Activated CD8-positive, alpha-beta memory T cell treated with anti-CD3 and anti-CD28 coated beads for 36 hours (primary cell): ENCODE measurements around the gene SCARF1. TPM values are rescaled to one million over a fixed set of nuclear protein-coding genes. Genes with fewer than 3 reads are reported as not detected.

Experiments used
- CTCF ChIA-PET: fragments of 350-600 bp; sonication (Branson Sonifier 250); formaldehyde crosslinking; loops from one replicate; lab custom pipeline; 2021; ENCODE audit warnings: antibody characterized with exemption; lab: Charles Lee
- POLR2A ChIA-PET: fragments of 350-600 bp; sonication (Branson Sonifier 250); formaldehyde crosslinking; loops from one replicate; lab custom pipeline; 2021; ENCODE audit warnings: antibody characterized with exemption; lab: Charles Lee
- total RNA-seq, 2 experiments: library from RNA; stranded (reverse); gene quantifications; one replicate each; pipeline ENCODE4 v1.2.3, GENCODE V29; 2021

SCARF1 gene
- total RNA-seq, 2 experiments from 2014 or later = 1.4 to 1.6 TPM

DNA sequence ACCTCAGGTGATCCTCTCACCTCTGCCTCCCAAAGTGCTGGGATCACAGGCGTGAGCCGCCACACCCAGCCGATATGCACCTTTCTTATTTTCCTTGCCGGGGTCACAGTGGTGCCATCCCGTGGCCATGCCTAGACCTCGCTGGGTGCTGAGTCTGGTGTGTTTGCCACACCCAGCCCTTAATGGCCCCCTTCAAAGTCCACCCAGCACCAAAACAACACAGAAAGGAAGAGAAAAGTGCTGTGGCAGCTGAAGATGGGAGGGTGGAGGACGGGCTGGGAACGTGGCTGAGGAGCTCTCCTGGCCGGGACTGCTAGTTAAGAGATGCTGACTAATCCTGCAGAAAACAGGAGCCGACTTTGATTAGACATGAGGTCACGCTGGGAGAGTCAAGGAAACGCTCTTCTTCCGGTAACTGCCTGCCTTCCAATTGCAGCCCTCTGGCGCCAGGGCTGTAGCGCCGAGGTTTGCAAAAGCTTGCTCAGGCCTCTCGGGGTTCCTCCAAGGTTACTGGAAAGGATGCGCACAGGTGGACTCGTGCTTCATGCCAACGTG, 27.8 kb downstream of the SCARF1 start:
- POLR2A ChIA-PET = no interaction called here

DNA sequence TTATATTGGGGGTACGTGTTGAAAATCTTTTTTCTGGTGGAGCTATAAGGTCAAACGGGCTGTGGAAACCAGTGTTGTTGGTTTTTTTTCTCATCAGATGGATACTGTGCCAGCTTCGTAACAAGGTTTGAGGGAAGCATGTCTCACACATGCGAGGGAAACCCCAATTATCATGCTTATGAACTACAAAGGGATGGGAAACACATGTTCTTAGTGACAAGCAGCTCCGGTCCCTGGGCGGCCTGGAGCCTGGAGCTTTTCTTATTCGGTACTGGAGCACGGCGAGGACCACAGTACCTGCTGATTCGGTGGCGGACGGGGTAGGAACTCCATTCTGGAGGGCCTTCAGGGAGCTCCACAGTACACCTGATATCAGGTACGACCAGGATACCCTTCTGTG, 29.4 kb downstream of the SCARF1 start:
- ChIA-PET CTCF (interaction anchor here (0.7 to 2.2 kb wide), 3 partner anchors 14 to 96 kb away, joined by 3 to 7 read pairs (median 5); no protein-coding TSS in a partner anchor), POLR2A (no interaction called here)

More for the DNA sequence above, 27.8 kb downstream of the SCARF1 start:
- CTCF ChIA-PET = no interaction called here

DNA sequence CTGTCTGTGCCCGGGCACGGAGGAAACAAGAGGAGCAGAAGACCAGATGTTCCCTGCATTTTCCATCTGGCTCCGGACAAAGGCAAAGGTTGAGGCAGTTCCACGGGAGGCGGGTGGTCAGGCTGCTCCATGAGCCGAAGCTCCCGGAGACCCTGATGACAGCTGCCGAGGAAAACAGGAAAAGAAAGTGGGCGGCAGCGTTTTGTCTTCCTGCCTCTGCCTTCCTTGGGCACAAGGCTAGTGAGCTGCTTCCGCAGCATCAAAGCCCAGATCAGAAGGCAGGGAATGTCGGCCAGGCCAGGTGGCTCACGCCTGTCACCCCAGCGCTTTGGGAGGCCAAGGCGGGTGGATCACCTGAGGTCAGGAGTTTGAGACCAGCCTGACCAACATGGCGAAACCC, 33.1 kb downstream of the SCARF1 start:
- POLR2A ChIA-PET = no interaction called here
- CTCF ChIA-PET = interaction anchor here (0.7 kb wide), 1 partner anchor 23 kb away, joined by 4 read pairs; no protein-coding TSS in a partner anchor

DNA sequence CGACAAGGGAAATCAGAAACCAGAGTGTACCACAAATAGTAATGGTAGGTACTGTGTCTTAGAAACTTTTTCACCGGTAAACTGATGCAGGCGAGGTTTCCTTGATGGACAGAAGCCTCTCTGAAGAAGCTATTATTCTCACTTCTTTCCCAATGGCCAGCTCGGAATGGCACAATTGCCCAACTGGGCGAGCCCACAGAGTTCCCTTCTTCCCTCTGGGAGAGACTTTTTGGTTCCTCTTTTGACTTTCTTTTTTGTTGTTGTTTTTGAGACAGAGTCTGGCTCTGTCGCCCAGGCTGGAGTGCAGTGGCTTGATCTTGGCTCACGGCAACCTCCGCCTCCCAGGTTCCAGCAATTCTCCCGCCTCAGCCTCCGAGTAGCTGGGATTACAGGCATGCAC, 33.8 kb downstream of the SCARF1 start:
- CTCF ChIA-PET = interaction anchor here (0.6 kb wide), 1 partner anchor 157 kb away, joined by 3 read pairs; no protein-coding TSS in a partner anchor
- POLR2A ChIA-PET = no interaction called here

DNA sequence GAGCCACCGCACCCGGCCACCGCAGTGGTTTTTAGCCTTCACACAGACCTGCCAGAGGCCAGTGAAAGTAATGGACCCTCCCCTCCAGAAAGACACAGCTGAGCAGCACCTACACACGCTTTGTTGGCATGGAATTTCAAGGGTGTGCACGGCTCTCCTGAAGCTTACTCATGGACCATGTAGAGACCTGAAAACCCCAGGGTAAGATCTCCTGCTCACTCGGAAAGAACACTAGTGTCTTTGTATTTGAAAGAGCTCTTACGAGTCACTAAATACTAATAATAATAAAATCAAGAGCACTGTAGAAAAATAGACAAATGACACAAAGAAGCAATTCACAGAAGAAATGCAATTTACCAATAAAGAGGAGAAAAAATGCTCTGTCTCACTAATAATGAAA, 36.9 kb downstream of the SCARF1 start:
- POLR2A ChIA-PET = interaction anchor here (2.4 kb wide), 1 partner anchor 21 kb away, joined by 10 read pairs; no protein-coding TSS in a partner anchor
- CTCF ChIA-PET = interaction anchor here (2.8 to 2.9 kb wide), 2 partner anchors 21 to 35 kb away, joined by 15 to 21 read pairs; partner anchors contain the start of gene SLC43A2

DNA sequence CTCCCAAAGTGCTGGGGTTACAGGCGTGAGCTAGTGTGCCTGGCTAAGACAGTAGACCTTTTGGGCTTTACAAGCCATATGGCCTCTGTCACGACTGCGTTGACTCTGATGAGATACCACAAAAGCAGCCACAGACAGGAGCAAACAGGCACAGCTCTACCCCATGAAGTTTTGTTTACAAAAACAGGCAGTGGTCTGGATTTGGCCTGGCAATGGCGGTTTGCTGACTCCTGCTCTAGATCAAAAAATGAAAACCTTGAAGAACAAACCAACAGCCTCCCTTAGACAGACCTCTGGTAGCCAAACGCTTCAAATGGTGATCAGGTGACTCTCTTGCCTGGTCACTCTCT, 37.6 kb downstream of the SCARF1 start:
- ChIA-PET CTCF (interaction anchor here (0.8 to 2.9 kb wide), 5 partner anchors 14 to 44 kb away, joined by 3 to 21 read pairs (median 4); partner anchors contain the start of genes RILP and SLC43A2), POLR2A (interaction anchor here (0.6 to 2.4 kb wide), 4 partner anchors 22 to 157 kb away, joined by 4 to 10 read pairs (median 8); no protein-coding TSS in a partner anchor)

DNA sequence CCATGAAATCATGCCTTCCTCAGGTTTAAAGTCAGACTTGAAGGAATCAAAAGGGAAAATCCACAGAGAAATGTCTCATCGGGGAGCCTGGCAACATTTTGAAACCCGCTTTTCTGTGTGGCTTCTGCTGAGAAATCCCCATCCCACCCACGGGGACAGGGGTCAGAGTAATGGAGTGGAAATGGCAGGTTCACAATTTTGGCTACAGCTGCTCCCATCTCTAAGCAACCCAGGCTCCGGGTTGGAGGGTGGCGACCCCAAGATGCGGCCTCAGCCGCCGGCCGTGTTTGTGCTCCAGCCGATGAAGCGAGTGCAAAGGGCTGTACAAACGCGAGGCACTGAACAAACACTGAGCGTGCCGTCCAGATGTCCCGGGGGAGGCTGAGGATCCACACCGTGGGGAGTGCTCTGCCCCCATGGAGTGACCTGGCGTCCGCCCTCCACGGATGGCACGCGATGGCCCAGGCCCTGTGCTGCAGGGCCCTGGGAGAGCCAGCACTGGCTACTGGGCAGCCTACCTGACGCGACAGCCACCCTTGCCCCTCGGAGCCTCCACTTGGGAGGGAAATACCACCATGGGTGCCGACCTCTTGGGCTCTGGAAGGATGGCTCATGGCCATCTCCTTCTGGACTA, 39.1 kb downstream of the SCARF1 start:
- CTCF ChIA-PET = interaction anchor here (1.4 to 2.9 kb wide), 3 partner anchors 12 to 33 kb away, joined by 3 to 21 read pairs (median 15); partner anchors contain the start of gene SLC43A2
- POLR2A ChIA-PET = interaction anchor here (0.6 kb wide), 1 partner anchor 140 kb away, joined by 3 read pairs; no protein-coding TSS in a partner anchor

DNA sequence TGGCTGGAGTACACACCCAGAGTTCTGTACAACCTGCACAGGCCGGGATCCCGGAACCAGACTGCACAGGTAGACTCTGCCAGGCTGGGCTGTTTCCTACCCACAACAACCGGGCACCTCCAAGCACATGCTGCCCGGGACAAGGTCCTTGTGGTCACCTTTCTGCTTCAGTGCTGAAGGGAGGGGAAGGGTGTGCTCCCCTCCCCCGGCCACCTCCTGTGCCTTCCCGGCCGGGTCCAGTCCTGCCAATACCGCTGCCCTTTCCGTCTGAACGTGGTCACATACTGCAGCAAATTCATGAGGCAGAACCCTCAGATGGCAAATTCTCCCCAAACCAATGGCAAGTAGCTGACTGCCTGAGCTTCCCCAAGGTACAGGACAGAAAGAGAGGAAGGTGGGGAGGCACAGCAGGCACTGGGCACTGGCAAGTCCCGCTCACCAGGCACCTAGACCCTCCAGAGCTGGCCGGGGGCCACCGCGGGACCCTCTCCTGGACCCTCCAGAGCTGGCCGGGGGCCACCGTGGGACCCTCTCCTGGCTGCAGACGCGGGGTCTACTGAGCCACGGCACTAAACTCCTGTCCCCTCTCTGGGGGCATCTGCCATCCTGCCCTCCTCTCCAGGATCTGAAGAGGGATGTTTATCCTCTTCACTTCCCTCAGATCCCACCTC, 39.7 kb downstream of the SCARF1 start:
- ChIA-PET POLR2A (interaction anchor here (0.6 kb wide), 1 partner anchor 139 kb away, joined by 3 read pairs; no protein-coding TSS in a partner anchor), CTCF (no interaction called here)

DNA sequence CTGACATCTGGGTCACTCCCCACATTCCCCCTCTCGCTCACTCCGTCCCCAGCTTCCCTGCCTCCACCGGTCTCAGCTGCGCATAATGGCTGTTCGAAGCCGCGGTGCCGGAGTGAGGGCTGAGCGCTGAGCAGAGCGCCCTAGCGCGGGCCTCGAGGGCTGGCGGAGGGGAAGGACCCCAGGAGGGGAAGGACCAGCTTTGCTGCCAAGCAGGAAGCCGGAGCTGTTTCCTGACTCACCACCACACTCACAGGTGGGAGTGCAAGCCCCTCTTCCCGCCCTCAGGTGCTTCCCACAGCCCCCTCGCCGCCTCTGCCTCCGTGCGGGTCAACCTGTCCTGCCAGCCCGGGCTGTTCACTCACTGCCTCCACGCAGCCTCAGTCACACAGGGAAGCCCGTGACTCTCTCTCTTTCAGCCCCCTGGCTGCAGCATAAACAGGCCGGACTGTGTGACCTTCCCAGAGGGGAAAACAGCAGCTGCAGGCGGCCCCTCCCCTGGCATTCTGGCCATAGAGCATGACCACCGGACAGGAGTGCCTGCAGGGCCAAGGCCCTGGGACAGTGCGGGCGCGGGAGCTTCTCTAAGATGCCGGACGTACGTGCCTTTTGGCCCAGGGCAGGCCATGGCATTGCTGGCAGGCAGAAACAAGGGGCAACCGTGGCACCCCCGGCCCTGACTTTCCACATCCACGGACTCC, 40.6 kb downstream of the SCARF1 start:
- ChIA-PET POLR2A (no interaction called here), CTCF (interaction anchor here (1.0 to 2.4 kb wide), 2 partner anchors 24 to 30 kb away, joined by 3 to 8 read pairs; no protein-coding TSS in a partner anchor)

DNA sequence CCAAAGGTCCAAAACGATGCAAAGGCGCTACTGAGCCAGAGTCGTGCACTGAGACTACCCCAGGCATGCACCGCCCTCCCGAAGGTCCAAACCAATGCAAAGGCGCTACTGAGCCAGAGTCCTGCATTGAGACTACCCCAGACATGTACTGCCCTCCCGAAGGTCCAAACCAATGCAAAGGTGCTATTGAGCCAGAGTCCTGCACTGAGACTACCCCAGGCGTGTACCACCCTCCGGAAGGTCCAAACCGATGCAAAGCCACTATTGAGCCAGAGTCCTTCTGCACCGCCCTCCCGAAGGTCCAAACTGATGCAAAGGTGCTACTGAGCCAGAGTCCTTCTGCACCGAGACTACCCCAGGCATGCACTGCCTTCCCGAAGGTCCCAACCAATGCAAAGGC, 44.0 kb downstream of the SCARF1 start:
- POLR2A ChIA-PET = no interaction called here
- CTCF ChIA-PET = no interaction called here

DNA sequence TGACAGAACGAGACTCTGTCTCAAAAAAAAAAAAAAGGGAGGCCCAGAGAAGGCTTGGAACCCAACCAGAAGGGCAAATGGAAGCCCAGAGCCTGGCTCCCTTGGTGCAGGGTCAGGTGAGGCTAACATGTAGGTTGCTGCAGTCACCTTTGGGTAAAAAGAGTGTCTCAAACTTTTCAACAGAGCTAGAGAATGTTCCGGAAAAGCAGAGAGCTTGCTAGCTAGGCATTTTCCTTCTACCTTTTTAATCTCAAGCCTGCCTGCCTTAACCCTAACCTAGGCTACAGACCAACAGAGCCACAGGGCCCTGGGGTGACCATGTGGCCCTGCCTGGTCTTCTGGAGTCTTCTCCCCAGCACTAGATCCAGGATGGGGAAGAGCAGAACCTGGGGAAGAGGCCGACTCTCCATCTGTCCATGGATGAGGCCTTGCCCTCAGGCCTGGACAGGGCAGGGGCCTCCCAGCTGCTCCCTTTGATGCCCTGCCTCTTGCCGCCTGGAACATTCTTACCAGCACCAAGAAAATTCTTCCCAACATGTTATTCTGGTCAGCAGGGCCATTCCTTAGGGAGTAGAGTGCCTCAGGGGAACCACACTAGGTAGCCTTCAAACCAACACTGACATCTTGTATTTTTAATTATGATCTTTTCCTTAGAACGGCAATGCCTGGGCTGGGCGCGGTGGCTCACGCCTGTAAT, 47.0 kb downstream of the SCARF1 start:
- CTCF ChIA-PET = interaction anchor here (1.2 kb wide), 1 partner anchor 18 kb away, joined by 5 read pairs; no protein-coding TSS in a partner anchor
- POLR2A ChIA-PET = no interaction called here

DNA sequence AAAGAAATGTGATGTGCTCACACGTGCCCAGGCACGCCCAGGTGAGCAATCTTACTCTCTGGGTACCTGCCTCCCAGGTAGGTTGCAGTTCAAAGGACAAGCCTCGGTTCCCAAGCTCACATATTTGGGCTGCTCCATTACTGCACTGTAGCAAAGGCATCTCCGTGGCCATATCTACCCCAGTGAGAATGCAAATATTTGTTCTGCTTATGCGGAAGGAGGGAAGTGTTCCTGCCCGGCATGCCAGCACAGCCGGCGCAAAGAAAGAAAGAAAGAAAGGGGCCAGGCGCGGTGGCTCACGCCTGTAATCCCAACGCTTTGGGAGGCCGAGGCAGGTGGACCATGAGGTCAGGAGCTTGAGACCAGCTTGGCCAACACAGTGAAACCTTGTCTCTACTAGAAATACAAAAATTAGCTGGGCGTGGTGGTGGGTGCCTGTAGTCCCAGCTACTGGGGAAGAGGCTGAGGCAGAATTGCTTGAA, 47.6 kb downstream of the SCARF1 start:
- POLR2A ChIA-PET = no interaction called here
- CTCF ChIA-PET = no interaction called here

DNA sequence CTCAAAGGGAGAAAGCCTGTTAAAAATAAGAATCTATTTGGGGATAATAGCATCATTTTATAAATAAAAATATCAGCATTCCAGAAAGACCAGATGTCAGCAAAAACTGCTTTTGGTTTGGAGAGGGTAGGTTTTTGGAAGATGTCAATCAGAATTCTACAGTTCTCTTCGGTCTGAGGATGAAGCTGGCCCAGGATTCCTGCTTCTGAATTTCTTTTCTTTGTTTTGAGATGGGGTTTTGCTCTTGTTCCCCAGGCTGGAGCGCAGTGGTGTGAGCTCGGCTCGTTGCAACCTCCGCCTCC, 52.0 kb downstream of the SCARF1 start:
- ChIA-PET POLR2A (no interaction called here), CTCF (interaction anchor here (1.3 kb wide), 1 partner anchor 14 kb away, joined by 3 read pairs; no protein-coding TSS in a partner anchor)

DNA sequence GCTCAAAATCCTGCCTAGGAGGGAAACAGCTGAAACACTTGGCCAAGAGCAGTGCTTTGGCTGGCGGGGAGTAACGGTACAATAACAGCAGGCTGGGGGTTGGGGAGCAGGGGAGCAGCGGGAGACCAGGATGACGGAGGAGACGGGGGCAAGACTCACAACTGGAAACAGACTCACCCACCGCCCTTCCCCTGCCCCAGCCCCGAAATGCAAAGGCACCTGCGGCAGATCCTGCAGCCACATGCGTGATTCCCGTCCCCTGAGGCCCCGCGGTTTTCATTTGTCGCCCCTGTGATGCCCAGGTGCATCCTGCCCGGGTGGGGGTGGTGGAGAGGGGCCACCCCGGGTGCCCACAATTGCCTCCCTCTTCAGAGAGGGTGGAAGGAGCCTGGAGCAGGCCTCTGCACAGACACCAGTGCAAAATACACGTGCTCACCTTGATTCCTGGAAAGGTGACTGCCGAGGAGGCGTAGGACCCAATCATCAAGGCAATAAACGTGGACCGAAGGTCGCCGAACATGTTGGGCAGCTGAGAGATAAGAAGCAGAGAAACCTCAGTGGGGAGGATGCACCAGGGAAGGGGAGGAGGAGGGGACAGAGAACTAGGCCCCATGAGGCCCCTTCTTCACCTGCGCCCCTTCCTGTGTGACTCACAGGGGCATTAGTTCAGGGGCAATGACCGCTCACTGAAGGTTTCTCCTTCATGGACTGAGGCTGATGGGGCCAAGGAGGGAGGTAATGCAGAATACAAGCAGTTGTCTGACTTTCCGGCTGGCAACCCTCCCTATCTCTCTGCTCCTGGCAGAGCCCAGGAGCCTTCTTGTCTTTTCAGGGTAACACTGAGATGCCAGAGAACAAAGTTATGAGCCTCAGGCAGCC, 52.5 kb downstream of the SCARF1 start:
- ChIA-PET POLR2A (no interaction called here), CTCF (interaction anchor here (1.3 to 1.5 kb wide), 2 partner anchors 14 to 37 kb away, joined by 3 to 4 read pairs; no protein-coding TSS in a partner anchor)

DNA sequence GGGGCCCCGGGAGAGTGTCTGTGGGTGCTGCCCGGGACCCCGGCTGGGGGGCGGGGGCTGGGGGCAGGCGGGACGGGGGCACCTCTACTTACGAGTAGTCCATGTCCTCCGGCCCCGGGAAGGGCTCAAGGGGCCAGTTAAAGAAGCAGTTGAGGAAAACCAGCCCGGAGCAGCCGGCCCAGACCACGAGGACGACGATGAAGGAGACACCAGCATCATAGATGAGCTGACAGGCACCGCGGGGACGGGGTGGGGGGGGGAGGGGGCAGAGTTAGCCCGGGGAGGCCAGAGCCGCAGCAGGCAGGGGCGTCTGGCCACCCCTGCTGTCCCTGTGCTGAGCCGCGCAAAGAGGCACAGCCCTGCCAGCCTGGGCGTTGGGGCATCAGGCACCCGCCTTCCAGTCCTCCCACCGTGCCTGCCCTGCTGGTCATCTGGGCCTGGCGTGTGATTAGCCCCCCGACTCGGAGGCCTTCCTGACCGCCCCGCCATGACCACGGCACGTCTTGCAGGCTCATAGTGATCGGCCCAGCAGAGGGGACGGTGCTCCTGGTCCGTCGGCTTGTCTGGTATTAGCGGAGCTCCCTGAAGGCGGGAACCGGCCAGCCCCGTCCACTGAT, 54.0 kb downstream of the SCARF1 start:
- POLR2A ChIA-PET = no interaction called here
- CTCF ChIA-PET = interaction anchor here (1.5 kb wide), 1 partner anchor 38 kb away, joined by 4 read pairs; no protein-coding TSS in a partner anchor

DNA sequence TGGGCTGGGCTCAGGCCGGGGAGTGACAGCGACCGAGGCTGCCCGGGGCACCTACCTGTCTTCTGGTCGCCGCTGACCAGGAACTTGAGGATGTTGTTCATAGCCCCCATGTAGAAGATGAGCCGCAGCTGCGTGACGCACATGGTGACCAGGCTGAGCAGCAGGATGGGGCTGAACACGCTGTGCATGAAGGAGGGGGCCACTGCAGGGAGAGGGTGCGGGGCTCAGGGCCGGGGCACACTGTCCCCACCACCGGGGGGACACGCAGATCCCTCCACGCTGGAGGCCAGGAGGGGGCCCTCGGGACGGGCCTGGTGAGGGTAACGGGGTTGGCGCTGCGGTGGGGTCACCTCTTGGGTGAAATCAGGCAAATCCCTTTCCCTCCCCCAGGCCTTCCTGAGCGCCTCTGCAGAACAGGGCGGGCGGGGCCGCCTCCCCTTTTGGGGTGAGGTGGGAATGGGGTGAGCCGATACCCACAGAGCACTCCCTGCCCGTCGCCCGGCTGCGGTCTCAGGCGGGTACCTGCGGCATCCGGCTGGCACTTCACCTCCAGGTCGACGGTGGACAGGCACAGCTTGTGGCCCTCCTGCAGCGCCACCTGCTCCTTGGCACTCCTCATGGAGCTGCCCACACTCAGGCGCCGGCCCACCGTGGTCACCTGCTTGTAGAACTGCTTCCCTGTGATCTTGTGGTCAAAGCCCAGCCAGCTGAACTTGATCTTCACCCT, 54.6 kb downstream of the SCARF1 start:
- ChIA-PET CTCF (no interaction called here), POLR2A (no interaction called here)
